NT2/D1 (cell line): ENCODE results near the gene CTRB2.
"Not testable (repeated sequence)": the region's sequence is repeated elsewhere in the genome, so short reads cannot be mapped to it uniquely, and the experiment has no call there.

Experiments
- YY1 ChIP-seq: IDR thresholded peaks from 2 replicates; pipeline ENCODE4 v1.6.1; 2011; ENCODE audit not compliant: insufficient read length, insufficient read depth
- ZNF274 ChIP-seq: IDR thresholded peaks from 2 replicates; pipeline ENCODE4 v1.6.1; 2011; ENCODE audit warnings: mild to moderate bottlenecking, low read depth, low read length

- not testable (repeated sequence) for TF ChIP-seq YY1, ZNF274
These were observed 4.3 kb upstream of the CTRB2 start for GRCh38 chr16:75211286-75211685.
